ENCODE results near the gene CAMSAP3.

- TF ChIP-seq CTCF (IDR thresholded peaks at IDR 0.05; ENCODE audit: low read length): no peak
- no peak for TF ChIP-seq EZH2phosphoT487 (IDR thresholded peaks at IDR 0.05; ENCODE audit: low read length)
These were observed 29.1 kb downstream of the CAMSAP3 start for GRCh38 chr19:7624810-7625209.

All from MM.1S (cell line).